GM18519 (cell line): ENCODE results near the gene AURKAIP1.
A peak's percentile ranks its signal among the peaks of the same experiment; 100 is the strongest.
"Not testable (repeated sequence)": the region's sequence is repeated elsewhere in the genome, so short reads cannot be mapped to it uniquely, and the experiment has no call there.

Source experiments
- ATAC-seq: cut with Tn5 transposase; IDR thresholded peaks from one replicate; pipeline ENCODE4 v1.9.1; 2021; ENCODE audit warnings: mild to moderate bottlenecking, moderate library complexity; ENCODE audit not compliant: unreplicated experiment, low FRiP score

The AURKAIP1 gene

DNA sequence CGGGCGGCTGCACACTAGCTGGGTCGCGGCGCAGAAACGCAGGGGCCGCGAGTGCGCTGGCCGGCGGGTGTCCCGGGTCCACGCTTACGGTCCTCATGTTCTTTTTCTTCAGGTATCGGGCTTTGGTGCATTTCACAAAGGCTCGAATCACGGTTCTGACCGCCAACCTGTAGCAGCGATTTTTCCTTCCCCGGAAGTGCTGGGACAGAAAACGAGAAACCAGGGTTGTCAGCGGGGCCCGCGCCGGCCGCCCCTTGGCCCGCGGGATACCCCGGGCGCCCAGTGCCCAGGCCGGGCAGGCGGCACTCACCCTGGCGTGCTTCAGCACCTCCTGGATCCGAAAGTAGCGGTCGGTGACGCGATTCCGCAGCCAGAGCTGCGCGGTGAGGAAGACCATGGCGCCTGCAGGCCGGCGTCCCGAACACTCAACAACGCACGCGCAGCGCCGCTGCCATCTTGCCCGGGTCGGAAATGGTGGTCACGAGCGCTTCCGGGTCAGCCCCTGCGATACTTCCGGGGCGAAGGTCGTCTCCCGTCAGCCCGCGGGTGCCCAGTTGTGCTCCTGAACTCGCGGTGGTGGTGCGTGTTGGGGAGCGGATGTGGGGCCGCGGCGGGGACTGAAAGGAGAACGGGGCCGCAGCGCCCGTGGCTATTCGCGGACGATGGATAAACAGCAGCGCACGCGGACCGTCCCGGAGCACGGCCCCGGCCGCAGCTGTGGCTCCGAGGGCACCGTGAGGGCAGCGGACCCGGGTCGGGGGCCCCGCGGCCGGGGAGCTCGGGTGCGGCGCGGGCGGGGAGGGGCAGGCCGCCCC, 32.0 kb upstream of the AURKAIP1 start, which contains the start of gene MRPL20:
TSS of gene MRPL20 (minus strand) at position 473 of the 815 bp plus-strand sequence. CDS start at position 397, 76 bp downstream.
- peak; percentile 61 for ATAC-seq

DNA sequence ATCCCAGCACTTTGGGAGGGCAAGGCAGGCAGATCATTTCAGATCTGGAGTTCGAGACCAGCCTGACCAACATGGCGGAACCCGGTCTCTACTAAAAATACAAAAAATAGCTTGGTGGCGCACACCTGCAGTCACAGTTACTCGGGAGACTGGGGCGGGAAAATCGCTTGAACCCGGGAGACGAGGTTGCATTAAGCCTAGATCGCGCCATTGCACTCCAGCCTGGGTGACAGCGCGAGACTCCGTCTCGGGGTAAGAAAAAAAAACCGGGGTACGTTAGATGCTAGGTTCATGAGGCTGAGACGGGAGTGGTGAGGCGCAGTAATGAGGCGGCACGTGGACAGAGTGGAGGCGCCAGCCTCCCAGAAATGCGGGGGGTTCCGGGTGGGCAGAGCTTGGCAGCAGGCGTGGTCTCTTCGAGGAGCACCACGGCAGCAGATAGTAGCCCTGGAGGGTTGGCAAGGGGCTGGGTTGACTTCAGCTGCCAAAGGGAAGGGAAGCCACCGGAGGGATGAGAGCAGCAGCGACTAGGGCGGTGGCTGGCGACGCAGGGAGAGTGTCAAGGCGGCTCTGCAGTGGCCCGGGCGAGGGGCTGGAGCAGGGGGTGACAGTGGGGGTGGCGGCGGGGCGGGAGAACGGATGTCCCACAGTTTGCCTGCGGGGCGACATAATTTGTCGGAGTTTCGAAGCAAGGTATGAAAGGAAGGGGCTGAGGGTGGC, 31.3 kb upstream of the AURKAIP1 start:
- no peak for ATAC-seq

DNA sequence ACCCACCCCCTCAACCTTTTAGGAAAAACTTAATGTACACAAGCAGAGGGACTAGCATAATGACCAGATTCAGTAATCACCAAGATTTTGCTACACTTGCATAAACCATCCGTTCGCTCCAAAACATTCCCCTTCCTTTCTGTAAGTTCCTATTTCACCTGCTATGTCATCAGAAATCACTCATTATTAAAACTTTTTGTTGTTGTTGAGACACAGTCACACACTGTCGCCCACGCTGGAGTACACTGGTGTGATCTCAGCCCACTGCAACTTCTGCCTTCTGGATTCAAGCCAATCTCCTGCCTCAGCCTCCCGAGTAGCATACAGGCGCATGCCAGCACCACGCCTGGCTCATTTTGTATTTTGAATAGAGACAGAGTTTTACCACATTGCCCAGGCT, 28.6 kb upstream of the AURKAIP1 start:
- no peak for ATAC-seq

DNA sequence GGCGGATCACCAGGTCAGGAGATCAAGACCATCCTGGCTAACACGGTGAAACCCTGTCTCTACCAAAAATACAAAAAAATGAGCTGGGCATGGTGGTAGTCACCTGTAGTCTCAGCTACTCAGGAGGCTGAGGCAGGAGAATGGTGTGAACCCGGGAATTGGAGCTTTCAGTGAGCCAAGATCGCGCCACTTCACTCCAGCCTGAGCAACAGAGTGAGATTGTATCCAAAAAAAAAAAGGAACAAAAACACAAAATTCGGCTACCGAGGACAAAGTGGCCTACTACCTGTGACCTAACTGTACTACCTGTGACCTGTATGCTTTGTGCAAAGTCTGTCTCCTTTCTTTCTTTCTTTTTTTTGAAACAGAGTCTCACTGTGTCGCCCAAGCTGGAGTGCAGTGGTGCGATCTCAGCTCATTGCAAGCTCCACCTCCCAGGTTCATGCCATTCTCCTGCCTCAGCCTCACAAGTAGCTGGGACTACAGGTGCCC, 27.9 kb upstream of the AURKAIP1 start:
- not testable (repeated sequence) for ATAC-seq

DNA sequence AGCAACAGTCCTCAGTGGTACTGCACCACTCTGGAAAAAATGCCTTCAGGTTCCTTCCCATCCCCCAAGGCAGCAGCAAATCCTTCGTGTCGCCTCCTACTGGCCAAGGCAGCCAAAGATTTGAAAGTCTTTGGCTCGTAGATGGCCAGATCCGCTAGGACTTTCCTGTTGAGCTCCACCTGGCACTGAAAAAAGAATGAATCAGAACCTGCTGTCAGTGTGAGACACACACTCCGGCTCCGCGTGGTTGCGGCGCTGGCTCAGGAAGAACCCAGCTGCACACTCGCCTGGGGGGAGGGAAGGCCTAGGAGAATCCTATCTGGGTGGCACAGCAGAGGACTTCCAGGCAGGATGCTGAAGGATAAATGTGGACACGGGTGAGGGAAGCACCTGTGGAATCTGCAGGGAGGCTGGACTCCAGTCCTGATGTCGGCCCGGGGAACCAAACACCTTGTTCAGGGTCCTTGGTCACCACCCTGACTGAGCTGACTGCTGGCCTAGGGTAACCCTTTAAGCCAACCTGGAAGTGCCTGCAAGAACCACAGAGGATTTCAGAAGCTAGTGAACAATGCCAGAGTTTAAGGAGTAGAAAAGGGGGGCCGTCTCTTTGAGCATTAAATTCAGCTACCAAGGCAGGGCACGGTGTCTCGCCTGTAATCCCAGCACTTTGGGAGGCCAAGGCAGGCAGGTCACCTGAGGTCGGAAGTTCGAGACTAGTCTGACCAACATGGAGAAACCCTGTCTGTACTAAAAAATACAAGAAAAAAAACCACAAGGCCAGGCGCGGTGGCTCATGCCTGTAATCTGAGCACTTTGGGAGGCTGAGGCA, 27.3 kb upstream of the AURKAIP1 start:
- no peak for ATAC-seq

DNA sequence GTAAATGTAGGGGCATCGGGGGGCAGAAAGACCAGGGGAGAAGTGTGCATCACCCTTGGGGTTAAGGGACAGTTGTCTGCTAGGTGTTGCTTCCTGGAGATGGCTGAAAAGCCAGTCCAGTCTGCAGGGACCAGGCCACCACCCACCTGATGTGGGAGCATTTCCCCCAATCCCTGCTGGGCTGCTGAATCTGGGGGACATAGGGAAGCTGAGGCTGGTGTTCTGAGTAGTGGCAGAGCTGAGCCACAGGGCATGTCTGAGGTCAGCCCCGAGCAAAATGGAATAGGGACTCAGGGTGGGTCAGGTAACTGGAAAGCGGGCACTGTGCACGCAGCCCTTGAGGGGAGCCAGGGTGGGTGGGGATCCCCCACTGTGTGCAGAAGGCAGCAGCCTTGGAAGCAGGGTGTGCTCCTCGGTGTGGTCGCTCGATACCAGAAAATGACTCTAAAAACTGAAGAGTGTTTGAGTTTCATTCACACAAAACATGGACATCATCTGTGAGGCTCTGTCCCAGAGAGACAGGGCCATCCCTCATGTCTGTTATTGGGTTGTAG, 26.5 kb upstream of the AURKAIP1 start:
- ATAC-seq, result no peak

DNA sequence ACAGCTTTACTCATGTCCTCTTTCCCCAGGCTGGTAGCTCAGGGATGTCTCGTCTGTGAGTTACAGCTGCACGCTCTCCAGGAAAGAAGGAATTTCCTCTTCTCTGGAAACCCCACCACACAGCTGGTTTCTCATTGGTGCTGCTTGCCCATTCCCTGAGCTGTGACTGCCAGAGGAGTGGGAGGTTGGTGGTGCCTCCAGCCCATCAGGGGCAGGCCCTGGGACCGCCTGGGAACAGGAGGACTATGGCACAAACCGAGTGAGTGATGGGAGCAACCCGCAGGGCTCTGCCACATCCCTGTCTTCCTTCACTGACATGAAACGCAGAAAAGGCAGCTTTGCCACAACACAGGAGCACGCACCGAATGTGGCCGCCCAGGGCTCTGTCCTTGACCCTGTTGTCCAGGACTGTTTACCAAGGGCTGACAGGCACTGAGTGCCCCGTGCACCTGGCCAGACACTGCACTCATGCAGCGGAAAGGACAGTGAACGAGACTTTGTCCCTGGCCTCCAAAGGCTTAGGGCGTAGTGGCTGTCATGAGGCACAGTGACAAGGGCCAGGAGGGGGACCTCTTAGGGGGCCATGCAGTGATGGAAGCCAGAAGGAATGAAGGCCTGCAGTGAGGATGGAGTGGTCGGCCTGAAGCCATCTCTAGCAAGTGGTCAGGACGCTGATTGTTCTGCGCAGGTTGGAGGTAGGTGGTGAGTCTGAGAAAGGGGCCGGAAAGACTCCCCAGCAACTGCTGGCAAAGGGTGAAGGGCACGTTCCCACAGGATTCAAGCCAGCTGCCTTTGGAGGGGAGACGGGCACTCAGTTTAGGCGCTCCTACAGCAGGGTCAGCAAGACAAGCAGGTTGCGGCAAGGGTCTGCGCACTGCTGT, 25.8 kb upstream of the AURKAIP1 start:
- ATAC-seq, result no peak

DNA sequence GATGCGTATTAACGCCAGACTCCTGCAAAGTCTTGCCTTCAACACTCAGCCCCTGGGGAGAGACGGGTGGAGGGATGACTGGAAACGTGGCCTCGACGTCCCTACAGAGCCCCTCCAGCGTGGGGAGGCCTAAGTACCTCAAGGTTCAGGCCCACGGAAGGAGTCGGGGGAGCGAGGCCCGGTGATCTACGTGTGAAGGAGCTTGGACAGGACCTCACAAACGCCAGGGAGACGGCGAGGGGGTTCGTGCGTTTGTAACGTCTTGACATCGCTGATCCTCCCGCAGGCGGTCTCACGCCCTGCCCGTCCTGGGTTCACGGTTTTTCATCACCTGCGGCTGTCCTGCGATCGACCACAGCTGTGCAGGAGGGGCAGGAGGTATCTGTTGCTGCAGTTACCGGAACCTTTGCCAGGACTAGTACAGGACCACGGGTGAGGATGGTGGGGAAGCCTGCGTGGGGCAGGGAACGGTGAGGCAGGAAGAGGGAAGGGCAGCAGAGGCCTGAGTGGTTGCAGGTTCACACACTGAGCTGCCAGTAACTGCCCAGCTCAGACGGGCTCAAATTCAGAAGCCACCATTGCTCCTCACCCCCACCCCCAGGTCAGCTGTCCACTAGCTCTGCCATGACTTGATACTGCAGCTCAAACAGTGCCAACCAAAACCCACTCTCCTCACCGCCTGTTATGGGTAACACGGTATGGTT, 25.0 kb upstream of the AURKAIP1 start:
- ATAC-seq, result no peak

DNA sequence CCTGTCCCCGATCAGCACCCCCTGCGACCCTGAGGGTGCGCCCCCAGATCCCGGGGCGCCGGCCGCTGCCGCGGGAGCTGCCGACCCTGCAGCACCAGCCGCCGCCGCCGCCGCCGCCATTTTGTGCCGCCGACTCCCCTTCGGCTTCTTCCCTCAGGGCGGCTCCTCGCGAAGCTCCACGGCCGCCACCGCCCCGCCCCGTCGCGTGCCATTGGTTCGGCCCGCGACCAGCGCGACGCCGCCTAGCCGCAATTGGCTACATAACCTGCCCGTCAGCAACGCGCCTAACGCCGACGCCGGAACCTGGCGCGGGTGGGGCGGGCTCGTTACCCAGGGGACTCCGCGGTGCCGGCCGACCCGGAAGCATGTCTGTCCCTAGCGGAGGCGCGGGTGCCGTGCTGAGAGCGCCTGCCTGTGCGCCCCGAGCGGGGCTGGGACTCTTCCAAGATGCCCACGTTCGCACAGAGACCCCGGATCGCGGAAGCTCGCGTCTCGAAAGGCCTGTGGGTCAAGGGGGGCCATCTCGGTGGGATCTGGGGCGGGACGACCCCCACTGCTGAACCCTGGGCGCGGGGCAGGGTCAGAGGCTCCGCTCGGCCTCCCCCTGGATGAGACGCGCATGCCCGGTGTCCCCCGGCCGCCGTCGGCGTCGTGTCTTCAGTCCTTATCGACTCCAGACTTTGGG, 24.3 kb upstream of the AURKAIP1 start, which contains the start of gene CCNL2:
TSS of gene CCNL2 (minus strand) at position 149 of the 685 bp plus-strand sequence. CDS start at position 120, 29 bp downstream.
- ATAC-seq, result peak; percentile 83

DNA sequence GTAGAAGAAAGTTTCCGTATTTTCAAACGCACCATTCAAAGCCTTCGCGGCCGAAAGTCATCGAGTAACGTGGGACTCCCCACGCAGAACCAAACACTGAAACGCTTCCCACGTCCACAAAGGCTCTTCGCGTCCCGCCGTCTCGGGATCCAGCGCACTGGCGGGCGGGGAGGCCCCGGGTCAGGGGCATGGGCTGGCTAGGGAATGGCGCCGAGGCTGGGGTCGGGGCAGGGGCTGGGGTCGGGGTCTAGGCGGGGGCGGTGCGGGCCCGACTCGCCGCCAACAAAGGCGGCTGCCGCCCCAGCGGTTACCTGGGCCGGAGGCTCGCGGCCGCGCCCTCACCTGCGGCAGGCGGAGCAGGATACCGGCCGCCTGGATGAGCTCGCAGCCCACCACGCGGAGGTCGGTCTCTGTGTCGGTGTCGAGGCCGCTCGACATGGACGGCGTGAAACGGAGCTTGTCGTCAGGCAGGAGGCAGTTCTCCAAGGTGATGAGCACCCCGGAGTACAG, 23.7 kb upstream of the AURKAIP1 start:
- ATAC-seq, result peak; percentile 4

DNA sequence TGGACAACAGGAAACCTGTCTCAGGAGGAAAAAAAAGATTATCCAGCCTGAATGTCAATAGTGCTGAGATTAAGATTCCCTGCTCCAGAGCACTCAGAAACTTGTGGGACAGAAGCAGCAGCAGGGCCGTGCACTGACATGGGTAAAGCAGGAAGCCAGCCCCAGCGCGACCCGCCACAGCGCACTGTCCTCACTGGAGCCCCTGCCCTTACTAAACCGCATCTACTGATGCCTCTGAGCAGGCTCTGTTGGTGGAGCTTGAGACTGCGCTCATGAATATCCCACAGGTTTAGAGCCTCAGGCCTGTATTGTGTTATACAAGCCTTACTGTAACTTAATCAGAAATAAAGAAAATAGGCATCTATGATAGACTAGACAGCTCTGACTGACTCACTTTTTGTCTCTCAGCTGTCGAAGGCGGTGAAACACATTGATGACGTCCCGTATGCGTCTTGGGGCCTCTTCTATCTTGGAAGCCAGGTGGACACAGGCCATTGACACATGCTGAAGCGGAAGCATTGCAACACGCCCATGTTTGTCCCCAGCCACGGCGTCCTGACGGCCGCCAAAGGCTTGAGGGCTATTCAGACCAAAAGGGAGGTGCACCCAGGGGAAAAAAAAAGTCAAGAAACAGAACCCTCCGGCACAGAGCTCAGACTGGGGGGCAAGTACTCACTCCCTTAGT, 23.0 kb upstream of the AURKAIP1 start:
- no peak for ATAC-seq

DNA sequence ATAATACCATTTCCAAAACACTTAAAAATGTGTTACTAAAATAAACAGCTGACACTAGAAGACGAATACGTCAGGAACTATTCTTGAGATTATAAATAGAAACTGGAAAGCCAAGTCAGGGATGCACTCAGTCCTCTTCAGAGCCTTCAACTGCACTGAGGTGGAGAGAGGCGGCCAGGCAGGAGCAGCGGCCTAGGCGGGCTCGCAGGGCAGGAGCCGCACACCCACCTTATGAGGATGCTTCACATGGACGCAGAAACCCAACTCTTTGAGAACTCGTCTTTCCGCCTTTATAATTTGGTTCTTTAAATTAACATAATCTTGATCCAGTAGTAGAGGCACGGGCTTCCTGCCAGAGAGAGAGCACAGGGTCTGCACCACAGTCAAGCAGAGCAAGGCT, 20.2 kb upstream of the AURKAIP1 start:
- no peak for ATAC-seq

DNA sequence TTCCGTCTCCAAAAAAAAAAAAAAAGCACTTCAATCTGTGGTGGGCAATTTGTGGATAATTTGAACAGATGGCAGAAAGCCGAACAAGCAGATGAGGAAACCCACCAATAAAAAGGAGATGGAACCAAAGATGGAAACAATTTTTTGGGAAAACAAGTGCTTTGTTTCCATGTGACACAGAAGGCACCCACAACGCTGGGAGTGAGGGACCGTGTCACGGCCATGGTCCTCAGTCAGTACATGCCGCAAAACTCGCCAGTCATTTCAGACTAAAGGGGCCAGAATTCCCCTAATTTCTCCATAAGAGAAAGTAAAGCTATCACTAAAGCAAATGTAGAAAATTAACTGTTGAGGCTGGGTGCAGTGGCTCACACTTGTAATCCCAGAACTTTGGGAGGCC, 19.1 kb upstream of the AURKAIP1 start:
- ATAC-seq, result no peak

DNA sequence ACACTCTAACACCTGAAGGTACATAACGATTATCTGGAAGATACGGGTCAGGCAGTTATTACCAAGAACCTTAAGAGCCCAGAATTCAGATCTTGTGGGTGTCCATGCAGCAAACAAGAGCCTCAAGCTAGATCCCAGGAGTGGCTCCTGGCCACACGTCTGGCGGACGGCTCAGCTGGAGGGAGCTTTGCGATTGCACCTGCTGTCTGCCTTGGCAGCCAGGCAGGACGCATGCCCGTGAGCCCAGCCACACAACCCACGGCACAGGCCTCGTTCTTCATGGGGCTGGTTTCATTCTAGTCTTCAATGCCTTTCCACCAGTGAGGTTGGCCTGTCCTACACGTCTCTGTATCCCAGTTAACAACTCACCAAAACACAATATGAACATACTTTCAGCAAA, 18.4 kb upstream of the AURKAIP1 start:
- ATAC-seq, result no peak

DNA sequence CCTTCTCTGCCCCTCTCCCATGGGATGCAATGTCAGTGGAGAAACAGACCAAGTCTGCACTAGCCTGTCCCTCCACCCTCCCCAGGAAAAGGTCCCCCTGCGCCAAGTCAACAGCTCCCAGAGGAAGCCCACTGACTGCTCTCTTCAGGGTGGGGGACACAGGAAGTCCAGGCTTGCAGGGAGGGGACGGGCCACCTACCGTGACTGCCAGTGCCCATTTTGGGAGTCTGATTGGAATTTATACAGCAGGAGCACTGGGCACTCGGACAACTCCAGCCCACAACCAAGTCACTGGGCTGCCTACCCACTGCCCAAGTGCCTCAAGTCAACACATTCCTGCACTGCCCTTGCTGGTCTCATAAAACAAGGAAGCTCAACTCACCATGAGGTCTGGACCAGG, 18.0 kb upstream of the AURKAIP1 start:
- ATAC-seq, result no peak

DNA sequence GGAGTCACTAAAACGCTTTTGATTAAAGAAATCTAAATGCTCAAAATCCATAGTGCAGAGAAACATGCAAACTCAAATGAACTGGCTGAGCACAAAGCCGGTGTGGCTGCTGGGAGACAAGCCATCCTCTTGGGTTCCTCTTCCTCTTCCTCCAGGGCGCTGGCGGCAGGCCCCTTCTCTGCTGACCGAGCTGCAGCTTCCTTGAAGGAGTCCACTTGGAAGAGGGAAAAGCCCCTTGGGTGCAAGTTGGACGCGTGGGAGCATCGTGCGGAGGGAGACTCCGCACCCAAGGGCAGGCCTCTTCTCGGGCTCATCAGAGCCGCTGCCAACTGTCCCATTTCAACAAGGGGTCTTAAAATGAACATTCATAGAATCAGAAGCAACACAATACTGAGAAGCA, 16.2 kb upstream of the AURKAIP1 start:
- no peak for ATAC-seq

DNA sequence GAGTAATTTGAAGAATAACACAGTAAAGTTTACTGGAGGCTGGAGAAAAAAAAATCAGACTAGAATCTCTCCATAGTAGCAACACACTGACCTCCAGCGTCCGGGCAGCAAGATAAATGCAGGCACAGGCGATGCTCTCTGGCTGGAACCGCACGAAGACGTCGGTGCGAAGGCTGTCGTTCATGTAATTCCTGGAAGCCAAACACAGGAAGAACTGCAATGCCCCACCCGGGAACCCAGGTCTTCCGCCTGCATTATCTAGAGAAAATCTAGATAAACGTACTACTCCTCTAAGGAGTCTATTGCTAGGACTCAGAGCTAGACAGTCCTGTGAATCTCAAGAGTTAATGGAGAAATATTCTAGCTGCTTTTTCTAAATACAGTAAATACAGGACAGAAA, 15.7 kb upstream of the AURKAIP1 start:
- ATAC-seq, result no peak
